SK-N-DZ (cell line): ENCODE measurements around the gene POU4F1. TPM values are rescaled to one million over a fixed set of nuclear protein-coding genes. Genes with fewer than 3 reads are reported as not detected.
"Not testable (repeated sequence)": the region's sequence is repeated elsewhere in the genome, so short reads cannot be mapped to it uniquely, and the experiment has no call there.

Source experiments
- DNase-seq: peaks from one replicate; pipeline ENCODE4 v3.0.0-alpha.2; 2015; ENCODE audit warnings: low spot score
- polyA plus RNA-seq, 2 experiments: library from polyadenylated mRNA; depleted of rRNA; stranded (reverse); fragments of >200 nt; gene quantifications; 2 replicates each; pipeline ENCODE4 v1.2.3, GENCODE V29; 2014

POU4F1 gene, protein sequence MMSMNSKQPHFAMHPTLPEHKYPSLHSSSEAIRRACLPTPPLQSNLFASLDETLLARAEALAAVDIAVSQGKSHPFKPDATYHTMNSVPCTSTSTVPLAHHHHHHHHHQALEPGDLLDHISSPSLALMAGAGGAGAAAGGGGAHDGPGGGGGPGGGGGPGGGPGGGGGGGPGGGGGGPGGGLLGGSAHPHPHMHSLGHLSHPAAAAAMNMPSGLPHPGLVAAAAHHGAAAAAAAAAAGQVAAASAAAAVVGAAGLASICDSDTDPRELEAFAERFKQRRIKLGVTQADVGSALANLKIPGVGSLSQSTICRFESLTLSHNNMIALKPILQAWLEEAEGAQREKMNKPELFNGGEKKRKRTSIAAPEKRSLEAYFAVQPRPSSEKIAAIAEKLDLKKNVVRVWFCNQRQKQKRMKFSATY
- 0.02 and 0.18 TPM in 2 replicates for polyA plus RNA-seq (2014; cell fraction: cytosol; rRNA removed)
- 0.40 and 0.51 TPM in 2 replicates for polyA plus RNA-seq (2014; cell fraction: nucleus; rRNA removed)

DNA sequence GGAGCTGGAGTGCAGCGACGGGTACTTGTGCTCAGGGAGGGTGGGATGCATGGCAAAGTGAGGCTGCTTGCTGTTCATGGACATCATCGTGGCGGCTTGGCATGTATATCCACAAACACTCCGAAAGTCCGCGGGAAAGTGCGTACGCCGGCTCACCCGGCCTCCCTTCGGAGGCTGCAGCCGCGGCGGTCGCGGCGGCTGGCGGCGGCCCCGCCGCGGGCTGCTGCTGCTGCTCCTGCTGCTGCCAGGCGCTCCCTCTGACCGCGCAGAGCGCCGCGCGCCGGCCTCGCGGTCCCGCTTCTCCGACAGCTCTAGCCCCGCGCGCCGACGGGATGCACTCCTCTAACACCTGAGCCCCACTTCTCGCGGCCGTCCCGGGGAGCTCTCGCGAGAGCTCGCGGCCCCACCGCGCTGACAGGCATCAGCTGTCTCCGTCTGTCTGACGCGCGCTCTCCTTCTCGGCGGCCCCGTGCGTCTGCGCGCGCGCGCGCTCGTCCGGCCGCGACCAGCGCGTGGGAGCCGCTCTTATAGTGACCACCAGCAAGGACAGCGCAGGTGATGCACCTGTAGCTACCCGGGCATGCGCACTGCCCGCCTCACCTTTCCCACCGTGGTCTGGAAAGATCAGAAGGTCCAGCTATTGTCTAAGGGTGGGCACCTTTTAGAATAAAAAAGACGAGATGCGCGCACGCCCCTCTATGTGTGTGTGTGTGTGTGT is at the start of gene POU4F1:
Gene POU4F1, minus strand, starts transcription at position 313 of the 718 bp plus-strand sequence. Its CDS starts 226 bp downstream, at position 87.
- peak; percentile 76 for DNase-seq

DNA sequence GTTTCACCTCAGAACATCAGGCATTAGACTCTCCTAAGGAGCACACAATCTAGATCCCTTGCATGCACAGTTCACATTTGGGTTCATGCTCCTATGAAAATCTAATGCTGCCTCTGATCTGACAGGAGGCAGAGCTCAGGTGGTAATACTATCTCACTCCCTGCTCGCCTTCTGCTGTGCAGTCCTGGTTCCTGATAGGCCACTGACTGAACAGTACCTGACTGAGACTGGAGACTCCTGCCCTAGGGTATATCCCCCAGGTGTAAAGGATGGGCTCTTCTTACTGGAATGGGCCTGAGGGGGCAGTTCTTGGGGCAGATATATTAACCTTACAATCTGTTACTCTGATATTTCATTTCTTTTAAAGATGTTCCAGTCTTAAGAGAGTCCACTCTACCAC is 49.3 kb upstream of the POU4F1 start:
- no peak for DNase-seq

DNA sequence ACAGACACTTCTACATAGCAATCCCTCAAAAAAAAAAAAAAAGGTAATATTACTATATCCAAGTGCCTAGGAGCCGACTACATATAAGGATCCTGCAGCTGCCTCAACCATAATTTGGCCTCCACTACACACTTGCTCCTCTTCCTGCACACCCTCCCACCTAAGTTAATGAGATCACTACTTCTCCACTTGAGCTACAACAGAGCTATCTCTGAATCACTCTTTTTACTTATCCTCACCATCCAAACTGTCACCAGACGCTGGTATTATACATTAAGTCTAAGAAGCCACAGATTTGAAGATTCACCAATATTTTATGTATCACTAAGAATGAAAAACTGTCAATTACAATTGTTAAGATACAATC is 47.3 kb upstream of the POU4F1 start:
- DNase-seq, result peak; percentile 14

DNA sequence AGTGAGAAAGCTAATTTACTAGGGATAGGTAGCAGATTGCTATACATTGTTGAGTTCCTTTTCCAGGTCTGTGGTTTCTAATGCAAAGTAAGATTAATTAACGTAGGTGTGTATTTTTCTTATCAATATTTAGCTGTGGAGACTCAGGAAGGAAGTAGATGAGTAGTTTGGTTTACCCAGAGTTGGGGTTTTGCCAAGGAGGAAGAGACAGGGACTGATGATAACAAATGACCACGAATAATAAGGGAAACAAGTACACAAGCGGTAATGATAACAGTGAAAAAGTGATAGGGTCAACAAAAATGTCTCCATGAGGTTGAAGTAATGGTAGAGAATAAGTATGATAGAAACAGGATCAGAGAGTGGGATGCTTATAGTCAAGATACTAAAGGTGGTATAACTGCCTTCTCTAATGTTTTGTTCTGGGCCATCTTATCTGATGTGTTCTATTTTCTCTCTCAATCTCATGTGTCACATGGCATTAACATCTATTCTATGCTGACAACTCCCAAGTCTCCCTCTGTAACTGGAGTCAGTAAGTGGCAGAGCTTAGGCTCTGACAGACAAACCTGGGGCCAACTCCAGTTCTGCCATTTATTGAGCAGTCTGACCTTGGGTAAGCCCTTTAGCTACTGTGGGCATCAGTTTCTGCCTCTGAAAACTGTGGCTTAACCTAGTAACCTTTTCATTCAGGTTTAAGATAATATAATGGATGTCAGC is 46.8 kb upstream of the POU4F1 start:
- DNase-seq, result no peak

- DNase-seq, result not testable (repeated sequence)
Observed at GRCh38 chr13:78647109-78647678, 43.8 kb upstream of the POU4F1 start.

DNA sequence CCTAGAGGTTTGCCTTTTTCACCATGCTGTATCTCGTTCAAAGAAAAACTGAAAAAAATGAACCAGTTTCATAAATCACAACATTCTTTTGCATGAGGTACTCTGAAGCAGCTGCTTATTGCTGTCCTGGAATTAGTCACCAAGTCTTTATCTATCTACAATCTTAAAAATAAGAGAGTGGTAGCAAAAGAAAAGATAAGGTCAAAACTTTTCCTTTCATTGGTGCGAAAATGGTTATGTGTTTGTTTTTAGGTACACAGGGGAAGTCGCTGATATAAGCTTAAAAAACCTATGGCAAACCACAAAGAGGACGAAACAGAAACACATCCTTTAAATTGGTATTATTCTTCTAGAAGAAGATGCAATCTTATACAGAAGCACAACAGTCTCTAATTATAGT is 34.9 kb upstream of the POU4F1 start:
- DNase-seq, result no peak

DNA sequence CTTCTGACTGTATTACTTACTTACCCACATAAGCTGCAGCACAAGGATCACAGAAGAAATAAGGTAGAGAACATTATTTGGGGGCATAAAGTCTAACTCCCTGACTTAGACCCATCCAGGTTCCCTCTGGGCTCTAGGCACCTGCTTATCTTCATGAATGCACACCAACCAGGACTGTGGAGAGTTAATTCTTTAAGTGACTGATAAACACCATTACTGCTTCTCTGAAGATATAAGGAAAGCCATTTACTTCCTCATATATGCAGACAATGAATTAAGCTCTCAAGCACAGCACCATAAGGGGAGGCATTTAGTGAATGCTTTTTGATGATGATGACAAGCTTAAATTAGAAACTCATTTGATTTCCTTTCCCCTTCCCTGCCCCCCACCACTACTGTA is 33.1 kb upstream of the POU4F1 start:
- DNase-seq, result no peak

DNA sequence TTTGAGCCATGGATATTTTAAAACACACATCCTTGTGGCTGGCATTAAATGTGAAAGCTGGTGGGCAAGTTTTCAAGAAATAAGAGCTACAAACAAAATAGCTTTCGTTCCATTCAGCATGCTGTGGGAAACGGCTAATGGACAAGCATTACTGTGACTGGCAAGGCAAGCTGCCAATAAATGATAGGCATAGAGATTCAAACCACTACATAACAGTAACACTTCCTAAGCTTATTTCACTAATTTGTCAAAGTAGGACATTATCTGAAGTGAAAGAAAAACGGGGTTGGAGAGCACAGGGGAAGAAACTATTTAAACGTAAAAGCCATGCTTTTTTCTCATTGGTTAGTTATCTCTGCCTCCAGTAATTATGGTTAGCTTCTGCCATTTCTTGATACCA is 29.6 kb upstream of the POU4F1 start:
- DNase-seq, result no peak

DNA sequence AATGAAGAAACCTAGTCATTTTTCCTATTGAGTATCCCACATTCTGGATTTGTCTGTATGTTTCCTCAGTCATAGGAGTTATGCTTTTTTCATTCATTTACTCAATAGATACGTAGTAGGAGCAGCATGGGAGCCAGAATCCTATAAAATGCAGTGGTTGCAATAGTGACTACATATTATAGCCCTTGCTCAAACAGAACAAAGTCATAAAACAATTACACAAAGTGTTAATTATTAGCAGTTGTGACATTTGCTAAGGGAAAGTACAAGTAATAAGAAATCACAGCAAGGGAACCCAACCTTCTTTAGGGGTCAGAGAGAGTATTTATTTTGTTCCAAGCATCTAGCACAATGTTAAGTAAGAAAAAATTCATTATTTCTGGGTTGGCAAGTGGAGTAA is 27.7 kb upstream of the POU4F1 start:
- no peak for DNase-seq

GRCh38 chr13:78630511-78630910 is 27.2 kb upstream of the POU4F1 start:
- no peak for DNase-seq

DNA sequence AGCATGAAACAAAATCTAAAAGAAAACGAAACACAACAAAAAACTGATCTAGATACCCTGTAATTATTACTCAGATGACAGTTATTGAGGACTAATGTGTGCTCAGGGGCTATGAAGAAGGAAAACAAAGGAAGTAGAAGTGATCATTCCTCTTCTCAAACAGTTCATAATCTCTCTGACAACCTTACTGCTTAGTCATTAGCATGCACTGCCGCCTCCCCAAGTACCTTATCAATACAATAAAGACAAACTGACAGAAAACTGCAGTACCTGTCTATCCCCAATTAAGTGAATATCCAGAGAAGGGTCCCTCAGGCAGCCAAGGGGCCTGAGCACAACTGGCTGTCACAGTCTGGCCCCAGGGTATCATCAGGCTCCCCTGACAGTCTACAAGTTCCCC is 22.0 kb upstream of the POU4F1 start:
- DNase-seq, result no peak

- DNase-seq, result no peak
Observed at GRCh38 chr13:78623132-78623531, 19.8 kb upstream of the POU4F1 start.

DNA sequence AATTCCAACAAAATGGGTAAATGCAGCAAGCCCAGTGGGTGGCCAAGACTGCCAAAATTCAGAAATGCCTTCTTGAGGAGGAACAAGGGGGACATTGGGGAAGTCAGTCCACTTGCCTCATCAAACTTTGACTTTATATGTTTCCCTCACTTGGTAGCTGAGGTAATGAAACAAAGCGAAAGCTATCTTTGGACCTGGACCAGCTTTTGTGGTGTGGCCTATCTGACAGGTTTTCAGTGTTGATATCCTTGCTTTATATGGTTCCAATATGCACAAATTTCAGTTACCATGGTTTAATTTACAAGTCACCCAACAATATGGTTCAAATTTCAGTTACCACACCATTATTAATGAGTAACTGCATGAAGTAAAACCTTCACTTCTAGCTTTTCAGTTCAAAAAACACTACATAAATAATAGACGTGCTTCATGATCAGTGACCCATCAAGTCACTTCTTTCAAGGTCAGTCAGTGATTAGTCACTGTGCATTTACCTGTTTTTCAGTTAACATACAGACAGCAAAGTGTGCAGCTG is 17.7 kb upstream of the POU4F1 start:
- no peak for DNase-seq

DNA sequence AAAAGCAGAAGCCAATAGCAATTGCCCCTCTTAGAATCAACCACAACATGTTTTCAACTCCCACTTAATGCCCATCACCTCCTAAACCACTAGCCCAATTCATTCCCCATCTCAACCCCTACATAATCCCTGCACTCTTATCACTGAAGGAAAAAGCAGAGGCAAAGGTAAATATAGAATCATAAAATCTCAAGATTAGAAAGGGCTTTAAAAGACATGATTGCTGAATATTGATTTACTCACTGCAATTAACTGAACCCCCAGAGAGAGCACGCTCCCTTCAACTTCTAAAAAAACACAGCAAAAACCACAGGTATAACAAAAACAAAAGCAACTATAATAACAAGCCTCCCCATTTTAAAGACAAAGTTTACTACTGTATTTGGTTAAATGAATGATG is 15.1 kb upstream of the POU4F1 start:
- no peak for DNase-seq

DNA sequence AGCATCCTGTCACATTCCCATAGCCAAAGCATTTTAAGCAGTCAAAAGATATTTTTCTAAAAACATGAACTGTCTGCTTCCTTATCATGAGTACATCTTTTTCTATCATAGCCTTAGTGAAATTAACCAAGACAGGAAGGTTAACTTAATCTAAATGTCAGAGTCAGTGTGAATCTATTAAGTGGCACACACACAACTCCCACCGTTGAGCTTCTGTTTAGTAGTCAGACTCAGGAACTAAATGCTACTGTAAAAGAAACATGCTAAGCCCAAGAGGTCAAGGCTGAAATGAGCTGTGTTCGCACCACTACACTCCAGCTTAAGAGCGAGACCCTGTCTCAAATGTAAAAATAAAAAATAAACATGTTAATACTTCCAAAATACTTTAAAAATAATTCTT is 7.7 kb upstream of the POU4F1 start:
- no peak for DNase-seq

- no peak for DNase-seq
Observed at GRCh38 chr13:78610381-78610883, 7.1 kb upstream of the POU4F1 start.

DNA sequence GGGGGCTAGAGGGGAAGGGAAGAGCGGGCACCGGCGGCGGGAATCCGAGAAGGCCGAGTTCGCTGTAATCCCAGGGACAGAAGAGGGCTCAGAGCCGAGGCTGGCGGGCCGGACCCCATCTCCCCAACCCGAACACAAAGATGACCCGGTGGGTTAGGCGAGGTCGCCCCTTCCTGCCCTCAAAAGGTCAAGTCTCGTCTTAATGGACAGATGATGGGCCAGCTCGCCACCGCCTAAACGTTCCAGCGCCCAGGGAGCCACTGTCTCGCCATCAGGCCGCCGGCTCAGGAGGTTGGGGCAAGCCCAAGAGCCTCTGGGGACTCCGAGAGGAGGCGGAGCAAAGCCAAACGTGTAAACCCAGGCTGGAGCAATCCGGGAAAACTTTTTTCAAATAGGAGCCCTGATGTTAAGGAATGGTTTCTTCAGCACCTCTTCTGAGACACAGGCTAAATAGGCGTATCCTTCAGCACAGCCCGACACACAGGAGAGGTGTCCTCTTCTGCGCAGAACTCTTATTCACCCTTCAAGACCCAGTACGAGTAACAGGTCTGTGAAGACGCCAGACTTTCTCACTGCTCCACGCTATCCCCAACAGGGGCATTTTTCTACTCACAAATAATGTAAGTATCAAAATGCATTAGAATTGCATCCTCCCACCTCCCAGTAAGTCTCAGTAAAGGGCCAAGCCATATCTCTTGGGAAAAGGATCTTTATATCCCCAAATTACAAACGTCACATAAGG is 6.3 kb upstream of the POU4F1 start:
- no peak for DNase-seq

GRCh38 chr13:78608688-78609463 is 5.5 kb upstream of the POU4F1 start:
- no peak for DNase-seq

DNA sequence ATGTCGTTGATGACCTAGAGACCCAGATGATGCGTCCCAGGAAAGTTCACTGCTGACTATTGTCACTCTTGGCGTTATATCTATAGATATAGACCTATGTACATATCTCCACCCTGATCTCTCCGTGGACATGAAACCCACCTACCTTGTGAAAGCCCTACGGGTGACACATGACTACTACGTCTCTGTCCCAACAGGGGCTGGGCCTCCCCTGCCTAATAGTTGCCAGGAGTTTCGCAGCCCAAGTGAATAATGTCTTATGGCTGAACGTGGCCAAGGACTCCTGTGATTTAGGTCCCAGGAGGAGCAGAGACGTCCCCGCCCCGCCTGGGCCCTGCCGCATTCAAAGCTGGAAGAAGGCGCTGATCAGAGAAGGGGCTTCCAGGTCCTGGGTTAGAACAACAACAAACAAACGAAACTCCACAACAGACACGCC is 4.9 kb upstream of the POU4F1 start:
- no peak for DNase-seq
